GM18867 (cell line): Measurements from ENCODE around the gene PLPP4.

Source experiments
- ATAC-seq: cut with Tn5 transposase; IDR thresholded peaks from one replicate; pipeline ENCODE4 v1.9.1; 2021; ENCODE audit warnings: mild to moderate bottlenecking, moderate library complexity; ENCODE audit not compliant: unreplicated experiment

Gene PLPP4

DNA sequence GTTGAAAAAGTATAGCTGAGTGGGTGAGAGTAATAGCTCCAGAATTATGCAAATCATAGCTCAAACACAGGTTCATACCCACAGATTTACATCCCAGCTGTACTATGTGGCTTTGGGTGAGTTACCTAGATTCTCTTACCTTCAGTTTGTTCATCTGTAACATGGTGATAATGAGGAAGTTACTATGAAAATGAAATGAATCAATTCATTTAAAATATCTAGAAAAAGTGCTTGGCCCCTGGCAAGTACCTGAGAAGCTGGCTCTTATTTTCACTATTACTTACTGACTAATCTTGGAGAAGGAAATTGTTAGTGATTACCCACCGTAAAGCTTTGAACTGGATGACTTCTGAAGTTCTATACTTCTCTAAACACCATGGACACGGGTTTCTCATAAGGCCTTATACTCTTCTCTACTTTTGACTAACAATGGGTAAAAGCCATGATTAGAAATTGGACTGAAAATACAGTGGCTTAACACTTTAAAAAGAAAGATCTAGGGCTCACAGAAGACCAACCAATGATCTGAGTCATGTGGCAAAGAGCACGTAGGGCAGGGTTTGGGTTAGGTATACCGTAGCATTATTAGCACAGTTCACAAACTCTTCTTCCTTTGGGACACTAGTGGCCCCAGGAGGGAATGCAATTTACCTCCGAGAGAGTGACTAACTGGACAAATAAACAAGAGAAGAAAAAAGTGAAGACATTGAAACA is 149.2 kb downstream of the PLPP4 start:
- peak; percentile 65 for ATAC-seq

DNA sequence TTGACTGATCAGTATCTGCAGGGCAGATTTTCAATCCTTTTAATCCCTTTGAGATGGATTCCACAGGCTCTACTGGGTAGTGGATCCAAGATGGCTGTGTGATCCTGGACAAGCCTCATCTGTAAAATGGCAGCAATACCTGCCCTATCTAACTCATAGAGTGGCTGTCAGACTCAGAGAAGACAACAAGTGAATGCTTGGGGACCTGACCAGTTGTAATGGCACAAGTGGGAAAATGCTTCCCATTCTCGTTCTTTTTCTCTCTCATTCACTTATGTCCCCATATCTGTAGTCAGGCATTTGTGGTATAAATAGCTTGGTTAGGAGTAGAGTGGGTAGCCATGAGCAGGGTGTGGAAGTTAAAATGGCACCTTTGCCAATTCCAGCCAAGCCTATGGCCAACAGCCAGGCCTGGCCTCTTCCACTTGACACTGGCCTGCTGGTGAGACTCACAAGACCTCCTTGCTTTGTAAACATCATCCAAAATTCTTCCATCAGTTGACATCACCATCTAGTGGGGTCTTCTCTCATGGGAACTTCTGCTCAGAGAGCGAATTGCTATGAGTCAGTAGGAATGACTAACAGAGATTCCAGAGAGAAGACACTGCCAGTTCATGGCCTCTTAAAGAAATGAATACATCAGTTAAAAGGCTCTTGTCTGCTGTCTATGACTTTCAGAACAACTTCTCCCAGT is 150.1 kb downstream of the PLPP4 start:
- no peak for ATAC-seq

DNA sequence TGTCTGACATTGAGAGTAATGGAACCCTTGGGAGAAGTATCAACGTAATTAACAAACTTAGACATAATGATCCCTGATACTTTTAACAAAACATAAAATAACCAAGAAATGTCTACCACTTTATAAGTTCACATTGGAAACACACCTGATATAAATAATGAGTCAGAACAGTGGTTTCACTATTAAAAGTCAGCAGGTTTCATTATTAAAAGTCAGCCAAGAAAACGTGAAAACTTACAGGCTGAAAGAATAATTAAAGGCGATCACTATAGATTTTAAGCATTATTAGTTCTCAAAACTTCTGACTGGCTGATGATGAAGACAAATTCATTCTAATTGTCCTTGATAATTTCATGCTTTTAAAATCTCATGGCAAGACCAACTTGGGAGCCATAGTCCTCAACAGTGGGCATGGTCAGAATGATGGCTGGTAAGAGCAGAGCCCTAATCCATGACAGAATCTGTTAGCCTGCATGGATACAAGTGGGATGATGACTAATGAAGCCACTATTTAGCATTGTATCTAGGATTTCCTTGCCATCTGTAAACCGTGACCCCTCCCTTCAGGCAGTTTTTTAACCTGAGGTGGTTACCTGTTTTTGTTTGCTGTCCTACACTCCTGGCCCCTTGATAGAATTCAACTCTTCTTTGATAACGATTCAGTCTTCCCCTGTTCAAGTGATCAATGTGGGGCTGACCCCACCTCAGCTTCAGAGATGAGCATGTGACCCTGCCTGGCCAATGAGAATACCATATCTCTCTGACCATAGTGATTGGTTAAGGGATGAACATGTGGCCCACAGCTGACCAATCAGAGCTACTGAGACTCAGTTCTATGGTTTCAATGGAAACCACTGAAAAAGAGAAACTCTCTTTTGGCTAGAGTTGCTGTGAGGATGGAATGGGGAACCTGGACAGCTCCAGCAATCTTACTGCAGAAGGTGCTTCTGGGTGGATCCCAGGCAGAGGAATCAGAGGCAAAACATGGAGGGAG is 151.0 kb downstream of the PLPP4 start:
- peak; percentile 39 for ATAC-seq

DNA sequence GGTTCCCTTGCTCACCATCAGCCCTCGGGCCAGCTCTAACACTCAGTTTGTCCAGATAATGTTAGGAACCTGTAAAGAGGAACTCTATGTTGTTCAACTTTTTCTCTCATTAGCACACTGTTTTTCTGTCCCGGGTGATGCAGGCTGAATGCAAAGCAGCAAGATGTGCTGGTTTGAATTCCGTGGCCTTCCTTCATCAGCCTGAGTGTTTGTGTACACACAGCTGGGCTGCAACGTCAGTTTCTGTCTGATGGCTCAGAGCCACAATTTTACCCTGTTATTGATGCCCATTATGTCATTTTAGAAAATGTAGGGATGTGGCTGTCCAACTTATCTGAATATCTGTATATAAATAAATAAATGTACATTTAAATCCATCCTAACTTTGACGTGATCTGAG is 152.0 kb downstream of the PLPP4 start:
- ATAC-seq, result no peak

DNA sequence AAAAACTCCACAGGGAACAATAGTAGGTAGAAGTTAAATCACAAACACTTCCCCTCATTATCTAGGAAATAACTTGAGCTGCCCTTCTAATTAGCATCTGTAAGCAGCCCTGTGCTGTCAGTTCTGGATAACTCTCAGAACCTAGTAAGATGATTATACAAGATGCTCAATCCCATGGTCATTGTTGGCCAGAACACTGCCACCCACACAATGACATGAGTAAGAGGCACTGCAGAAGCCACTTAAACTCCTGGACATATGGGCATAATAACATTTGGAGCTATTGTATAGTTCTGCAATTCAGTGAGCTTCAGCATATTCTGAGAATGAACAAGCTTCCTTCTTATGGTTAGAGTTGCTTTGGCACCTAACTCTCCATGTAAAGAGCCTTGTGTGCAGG is 153.8 kb downstream of the PLPP4 start:
- no peak for ATAC-seq

DNA sequence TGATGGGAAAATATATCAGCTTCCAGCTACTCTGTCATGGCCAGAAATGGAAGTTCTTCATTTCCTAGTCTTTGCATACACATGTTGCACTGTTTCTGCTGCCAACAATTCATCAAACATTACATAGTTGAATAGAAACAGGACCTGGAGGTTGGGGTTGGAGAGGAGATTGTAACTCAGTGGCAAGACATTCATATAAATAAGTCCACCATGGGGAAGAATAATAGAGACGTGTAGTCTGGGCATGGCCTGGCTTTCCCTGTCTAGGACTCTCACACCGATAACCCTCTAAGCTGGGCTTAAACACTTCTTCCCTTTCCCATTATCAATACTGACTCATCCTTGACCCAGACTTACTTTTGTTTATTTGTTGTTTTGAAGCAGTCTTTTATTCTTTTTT is 155.7 kb downstream of the PLPP4 start:
- ATAC-seq, result no peak

DNA sequence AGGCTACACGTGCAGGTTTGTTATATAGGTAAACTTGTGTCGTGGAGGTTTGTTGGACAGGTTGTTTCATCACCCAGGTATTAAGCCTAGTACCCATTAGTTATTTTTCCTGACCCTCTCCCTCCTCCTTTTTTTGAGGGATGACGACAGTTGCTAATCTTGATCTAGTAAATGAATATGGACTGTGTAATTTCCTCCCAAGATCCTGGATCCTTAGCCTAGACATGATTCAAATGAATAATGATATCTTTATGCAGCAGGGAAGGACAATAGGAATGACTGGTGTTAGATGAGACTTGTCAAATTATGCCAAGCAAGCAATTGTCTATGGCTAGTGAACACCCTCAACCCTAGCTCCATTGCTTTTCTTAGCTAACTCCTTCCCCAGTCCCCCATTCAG is 156.2 kb downstream of the PLPP4 start:
- no peak for ATAC-seq

DNA sequence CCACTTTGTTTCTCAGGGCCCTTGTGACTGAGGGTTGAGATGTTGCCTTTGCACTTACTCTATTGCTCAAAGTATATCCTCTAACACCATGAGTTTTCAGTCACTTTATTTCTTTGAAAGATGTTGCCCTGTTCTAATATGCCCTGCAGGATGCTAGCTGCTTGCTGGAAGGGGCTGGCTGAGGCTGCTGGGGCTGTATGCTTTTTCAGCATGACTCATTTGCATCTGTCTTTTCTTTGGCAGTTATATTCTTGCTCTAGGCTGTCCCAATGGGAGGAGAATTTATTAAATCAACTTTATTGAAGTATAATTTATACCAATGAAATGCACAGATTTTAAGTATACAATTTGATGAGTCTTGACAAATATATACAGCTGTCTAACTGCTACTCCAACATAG is 157.7 kb downstream of the PLPP4 start:
- ATAC-seq, result no peak

DNA sequence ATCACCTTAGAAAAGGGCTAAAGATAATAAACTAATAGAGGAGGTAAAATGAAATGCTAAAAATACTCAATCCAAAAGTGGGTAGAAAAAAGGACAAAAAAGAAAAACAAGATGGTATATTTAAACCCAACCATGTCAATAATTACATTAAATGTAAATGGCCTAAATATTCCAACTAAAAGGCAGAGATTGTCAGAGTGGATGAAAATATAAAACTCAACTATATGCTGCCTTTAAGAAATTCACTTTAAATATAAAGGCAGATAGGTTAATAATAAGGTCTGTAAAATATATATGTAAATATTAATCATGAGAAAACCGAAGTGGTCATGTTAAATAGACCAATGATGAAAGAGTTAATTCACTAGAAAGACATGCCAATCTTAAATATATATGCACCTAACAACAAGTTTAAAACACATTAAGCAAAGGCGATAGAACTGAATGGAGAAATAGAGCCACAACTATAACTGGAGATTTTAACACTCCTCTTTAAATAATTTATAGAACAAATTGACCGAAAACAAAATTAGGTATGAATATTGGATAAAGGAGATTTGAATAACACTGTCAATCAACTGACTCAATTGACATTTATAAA is 159.4 kb downstream of the PLPP4 start:
- no peak for ATAC-seq

DNA sequence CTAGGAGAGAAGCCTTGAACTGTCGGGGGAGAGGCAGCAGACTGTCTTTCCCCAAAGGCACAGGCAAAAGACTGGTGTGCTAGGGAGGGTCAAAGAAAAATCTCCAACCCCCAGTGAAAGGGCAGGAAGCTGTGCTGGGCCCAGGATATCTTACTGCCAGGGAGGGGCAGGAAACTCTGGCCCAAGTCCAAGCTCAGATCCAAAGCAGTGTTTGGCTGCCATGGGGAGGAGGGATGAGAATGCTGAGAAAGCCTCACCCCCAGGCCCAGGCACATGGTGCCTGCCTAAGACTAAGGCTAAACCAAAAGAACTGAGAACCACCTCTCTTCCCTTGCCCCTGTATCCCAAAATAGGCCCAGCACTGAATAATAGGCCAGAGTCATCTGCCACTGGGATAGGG is 171.2 kb downstream of the PLPP4 start:
- no peak for ATAC-seq

DNA sequence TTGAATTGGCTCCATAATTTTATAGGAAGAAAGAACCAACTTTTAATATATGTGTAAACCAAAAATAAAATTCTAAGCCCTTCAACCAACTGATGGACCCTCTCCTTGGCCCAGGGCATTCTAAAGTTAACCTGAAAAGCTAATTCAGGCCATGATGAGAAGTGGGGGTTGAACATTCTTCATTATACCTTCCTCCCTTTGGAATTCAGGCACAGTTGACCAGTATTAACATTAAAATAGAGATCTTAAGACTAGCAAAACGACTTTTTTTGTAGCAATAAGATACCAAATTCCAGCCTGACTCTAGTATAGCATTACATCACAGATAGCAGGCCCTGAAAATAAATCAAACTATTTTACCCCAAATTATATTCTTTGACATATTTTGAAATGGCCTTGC is 173.2 kb downstream of the PLPP4 start:
- no peak for ATAC-seq

DNA sequence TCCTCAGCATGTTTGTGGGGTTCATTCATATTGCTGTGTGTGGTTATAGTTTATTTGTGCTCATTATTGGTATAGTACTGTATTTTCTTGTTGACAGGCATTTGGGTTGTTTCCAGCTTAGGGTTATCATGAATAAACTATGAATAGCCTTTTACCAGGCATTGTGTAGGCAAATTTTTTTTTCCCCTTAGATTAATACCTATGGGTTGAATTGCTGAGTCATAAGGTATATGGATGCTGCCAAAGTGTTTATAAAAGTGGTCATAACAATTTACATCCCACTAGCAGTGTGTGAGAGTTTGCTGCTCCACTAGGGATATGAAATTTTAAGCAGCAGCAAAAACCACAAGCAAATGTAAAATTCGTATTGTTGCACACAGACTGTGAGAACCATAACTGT is 175.0 kb downstream of the PLPP4 start:
- no peak for ATAC-seq

DNA sequence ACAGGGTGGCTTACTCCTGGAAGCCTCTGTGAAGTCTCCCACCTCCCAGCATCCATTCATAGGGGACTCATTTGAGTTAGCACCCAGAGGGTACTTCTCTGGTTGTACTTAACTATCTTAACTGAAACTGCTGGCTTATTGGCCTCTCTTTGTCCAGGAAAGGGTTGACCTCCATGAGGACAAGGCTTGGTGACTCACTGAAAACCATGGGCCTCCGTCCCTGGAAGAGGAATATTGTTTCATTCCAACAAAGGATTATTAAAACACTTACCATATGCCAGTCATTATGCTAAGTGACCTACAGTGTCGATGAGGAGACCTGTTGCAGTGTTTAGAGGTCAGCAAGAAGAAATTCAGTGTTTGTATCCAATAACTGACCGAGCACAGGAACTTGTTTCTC is 175.9 kb downstream of the PLPP4 start:
- no peak for ATAC-seq

DNA sequence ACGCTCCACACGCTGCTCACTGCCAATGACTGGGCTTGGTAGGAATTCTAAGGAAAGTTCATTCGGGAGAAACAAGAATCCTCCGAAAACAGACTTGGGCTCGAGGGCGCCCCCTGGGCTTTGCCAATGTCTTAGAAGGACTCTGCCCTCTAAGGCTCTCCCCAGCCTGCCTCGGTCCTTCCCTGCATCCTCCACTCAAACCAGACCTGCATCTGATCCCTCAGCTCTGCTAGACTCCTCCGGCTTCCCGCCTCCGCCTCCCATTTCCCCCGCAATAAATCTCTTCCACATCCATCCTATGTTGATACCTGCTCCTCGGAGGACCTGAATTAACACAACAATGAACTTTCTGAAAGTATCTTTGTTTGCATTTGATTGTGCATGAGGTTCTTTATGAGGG is 177.6 kb downstream of the PLPP4 start:
- ATAC-seq, result no peak
